SHP77 treated with DMSO at 0.1 percent for 48 hours (cell line): ENCODE results near the gene VIPR2.
A peak's percentile ranks its signal among the peaks of the same experiment; 100 is the strongest.
"Not testable (repeated sequence)": the region's sequence is repeated elsewhere in the genome, so short reads cannot be mapped to it uniquely, and the experiment has no call there.

ENCODE experiments used
- DNase-seq: peaks from one replicate; lab custom pipeline; 2025; lab: John Stamatoyannopoulos, UW

Gene VIPR2

GRCh38 chr7:159010411-159010810 is 134.3 kb downstream of the VIPR2 start:
- no peak for DNase-seq

- no peak for DNase-seq
Measured at GRCh38 chr7:159009951-159010350, 134.7 kb downstream of the VIPR2 start.

GRCh38 chr7:159008417-159008816 is 136.2 kb downstream of the VIPR2 start:
- no peak for DNase-seq

- peak; percentile 81 for DNase-seq
Measured at GRCh38 chr7:159007996-159008389, 136.7 kb downstream of the VIPR2 start.

- peak; percentile 68 for DNase-seq
Measured at GRCh38 chr7:159007364-159007995, 137.2 kb downstream of the VIPR2 start.

GRCh38 chr7:159006610-159007130 is 138.0 kb downstream of the VIPR2 start:
- no peak for DNase-seq

- not testable (repeated sequence) for DNase-seq
Measured at GRCh38 chr7:159006022-159006609, 138.6 kb downstream of the VIPR2 start.

GRCh38 chr7:159005618-159006017 is 139.0 kb downstream of the VIPR2 start:
- no peak for DNase-seq

GRCh38 chr7:159004411-159004810 is 140.3 kb downstream of the VIPR2 start:
- DNase-seq: no peak

- DNase-seq: no peak
Measured at GRCh38 chr7:159001811-159002210, 142.9 kb downstream of the VIPR2 start.

GRCh38 chr7:159000859-159001435 is 143.7 kb downstream of the VIPR2 start:
- no peak for DNase-seq

GRCh38 chr7:159000070-159000469 is 144.6 kb downstream of the VIPR2 start:
- no peak for DNase-seq

- no peak for DNase-seq
Measured at GRCh38 chr7:158999496-158999895, 145.2 kb downstream of the VIPR2 start.

- DNase-seq: not testable (repeated sequence)
Measured at GRCh38 chr7:158998261-158998660, 146.4 kb downstream of the VIPR2 start.

GRCh38 chr7:158997471-158997870 is 147.2 kb downstream of the VIPR2 start:
- DNase-seq: no peak

- no peak for DNase-seq
Measured at GRCh38 chr7:158997110-158997453, 147.6 kb downstream of the VIPR2 start.

- no peak for DNase-seq
Measured at GRCh38 chr7:158996214-158997109, 148.2 kb downstream of the VIPR2 start.

- no peak for DNase-seq
Measured at GRCh38 chr7:158995514-158995913, 149.2 kb downstream of the VIPR2 start.

- DNase-seq: no peak
Measured at GRCh38 chr7:158994687-158995086, 150.0 kb downstream of the VIPR2 start.

GRCh38 chr7:158993591-158993990 is 151.1 kb downstream of the VIPR2 start:
- DNase-seq: no peak

GRCh38 chr7:158992759-158993158 is 151.9 kb downstream of the VIPR2 start:
- no peak for DNase-seq

- no peak for DNase-seq
Measured at GRCh38 chr7:158991824-158992621, 152.6 kb downstream of the VIPR2 start.
